Memory B cell (primary cell): Measurements from ENCODE around the gene PRELID3B.

ENCODE experiments used
- ATAC-seq: fragments of 150-1000 bp; cut with Tn5 transposase; 2 replicates; pipeline ENCODE4 v1.10.0; 2021; ENCODE audit warnings: low read depth, mild to moderate bottlenecking, moderate library complexity
- DNase-seq, 2 donors: peaks; one replicate each; pipeline ENCODE4 v3.0.0; 2022; ENCODE audit warnings: low spot score in 2 of 2
- H3K27ac Mint-ChIP-seq: one replicate; pipeline ENCODE4 v1.8.0; 2022; ENCODE audit warnings: mild to moderate bottlenecking, moderate library complexity, mixed read lengths
- H3K27me3 Mint-ChIP-seq: one replicate; pipeline ENCODE4 v1.8.0; 2022; ENCODE audit warnings: mixed read lengths
- H3K36me3 Mint-ChIP-seq: one replicate; pipeline ENCODE4 v1.8.0; 2022; ENCODE audit warnings: mild to moderate bottlenecking, mixed read lengths
- H3K4me1 Mint-ChIP-seq: one replicate; pipeline ENCODE4 v1.8.0; 2022; ENCODE audit warnings: mixed read lengths
- H3K4me3 Mint-ChIP-seq: one replicate; pipeline ENCODE4 v1.8.0; 2022; ENCODE audit warnings: mild to moderate bottlenecking, moderate library complexity, mixed read lengths
- H3K9me3 Mint-ChIP-seq: one replicate; pipeline ENCODE4 v1.8.0; 2022; ENCODE audit warnings: mixed read lengths

PRELID3B gene

DNA sequence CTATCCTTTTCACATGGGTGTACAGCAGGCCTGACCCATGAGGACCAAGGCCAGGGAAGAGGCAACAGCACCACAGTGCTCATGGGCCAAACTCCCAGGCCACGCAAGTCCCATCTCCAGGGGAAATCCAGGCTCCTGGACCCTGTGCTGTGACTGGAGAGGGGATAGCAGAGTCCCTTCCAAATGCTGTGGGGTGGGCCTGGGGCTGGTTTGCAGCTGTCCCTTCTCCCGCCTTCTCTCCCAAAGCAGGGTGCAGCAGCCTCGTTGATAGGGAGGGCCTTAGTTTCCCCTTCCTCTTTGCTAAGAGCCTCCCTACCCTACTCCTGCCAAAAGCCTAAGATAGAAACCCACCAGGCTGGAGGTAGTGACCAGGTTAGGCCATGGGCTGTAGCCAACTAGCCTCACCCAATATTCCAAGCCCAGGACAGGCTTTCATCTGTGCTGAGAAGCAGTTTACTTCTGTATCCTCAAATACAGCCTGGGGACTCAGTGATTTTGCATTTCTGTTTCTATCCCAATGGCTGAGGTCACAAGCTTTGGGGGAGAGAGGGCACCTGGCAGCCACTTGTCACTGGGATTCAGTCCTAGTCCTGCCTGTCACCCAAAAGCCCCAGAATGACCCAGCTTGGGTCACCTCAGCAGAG, 36.9 kb downstream of the PRELID3B start:
- H3K36me3 Mint-ChIP-seq, result peaks cover 27% of the 10 kb centered on the region
- peak overlapping the region; percentile 96 for H3K27ac Mint-ChIP-seq
- no peaks in the 10 kb centered on the region for H3K27me3 Mint-ChIP-seq
- ATAC-seq, result no peak
- peak overlapping the region; percentile 93 for H3K4me3 Mint-ChIP-seq
- no peak for DNase-seq
- H3K9me3 Mint-ChIP-seq, result no peaks in the 10 kb centered on the region
- peaks cover 50% of the 10 kb centered on the region for H3K4me1 Mint-ChIP-seq

DNA sequence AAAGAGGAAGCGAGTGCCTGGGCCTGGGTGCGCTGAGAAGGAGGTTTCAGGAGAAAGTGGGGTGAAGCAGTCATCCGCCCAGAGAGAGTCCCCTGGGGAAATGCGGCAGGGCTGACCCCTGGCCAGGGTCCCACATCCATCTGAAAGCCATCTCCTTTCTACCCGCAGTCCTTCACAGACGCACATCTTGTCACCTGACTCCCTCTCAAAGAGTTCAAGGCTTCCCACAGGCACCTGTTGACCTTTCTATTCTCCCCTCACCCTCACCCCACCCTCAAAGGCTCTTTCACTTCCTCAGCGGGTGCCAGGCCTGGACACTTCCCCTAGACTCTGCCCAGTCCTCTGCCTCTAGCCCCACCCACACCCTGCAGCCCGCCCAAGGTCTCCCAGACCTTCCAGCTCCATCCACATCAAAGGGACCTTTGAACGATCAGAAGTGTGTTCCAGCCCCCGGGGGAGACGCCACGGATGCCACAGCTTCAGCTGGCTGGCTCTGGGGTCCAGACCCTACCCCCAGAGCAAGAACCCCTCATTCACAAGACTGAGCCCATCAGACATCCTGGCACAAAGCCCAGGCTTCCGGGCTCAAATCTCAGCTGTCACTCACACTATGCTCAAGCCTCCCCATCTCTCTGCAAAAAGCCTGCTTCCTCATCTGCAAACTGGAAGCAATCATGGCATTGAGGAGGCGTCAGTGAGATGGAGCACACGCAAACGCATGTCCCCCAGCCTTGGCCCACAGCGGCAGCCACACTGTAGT, 37.6 kb downstream of the PRELID3B start:
- Mint-ChIP-seq H3K27me3 (no peaks in the 10 kb centered on the region), H3K36me3 (peaks cover 27% of the 10 kb centered on the region), H3K27ac (peak overlapping the region; percentile 96), H3K9me3 (no peaks in the 10 kb centered on the region), H3K4me1 (peaks cover 49% of the 10 kb centered on the region), H3K4me3 (peak overlapping the region; percentile 93)
- ATAC-seq (peak; percentile 68), DNase-seq (peak; percentile 83 to 90)

DNA sequence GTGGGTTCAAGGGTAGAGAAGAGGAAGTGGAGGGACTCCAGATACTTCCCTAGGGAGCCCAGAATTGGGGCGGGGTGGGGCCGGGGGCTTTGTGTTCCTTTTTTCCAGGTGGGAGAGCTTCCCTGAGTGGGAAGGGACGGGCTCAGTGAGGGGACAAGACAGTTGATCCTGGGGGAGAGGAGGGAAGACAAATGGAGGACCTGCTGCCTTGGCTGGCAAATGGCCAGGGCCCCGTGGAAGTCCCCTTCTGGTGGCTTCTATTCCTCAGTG, 38.2 kb downstream of the PRELID3B start:
- DNase-seq (no peak), ATAC-seq (peak; percentile 8)
- H3K27me3 Mint-ChIP-seq, result no peaks in the 10 kb centered on the region
- H3K4me1 Mint-ChIP-seq, result peaks cover 46% of the 10 kb centered on the region
- no peaks in the 10 kb centered on the region for H3K9me3 Mint-ChIP-seq
- H3K4me3 Mint-ChIP-seq, result peak overlapping the region; percentile 93
- peak overlapping the region; percentile 96 for H3K27ac Mint-ChIP-seq
- H3K36me3 Mint-ChIP-seq, result peaks cover 27% of the 10 kb centered on the region

DNA sequence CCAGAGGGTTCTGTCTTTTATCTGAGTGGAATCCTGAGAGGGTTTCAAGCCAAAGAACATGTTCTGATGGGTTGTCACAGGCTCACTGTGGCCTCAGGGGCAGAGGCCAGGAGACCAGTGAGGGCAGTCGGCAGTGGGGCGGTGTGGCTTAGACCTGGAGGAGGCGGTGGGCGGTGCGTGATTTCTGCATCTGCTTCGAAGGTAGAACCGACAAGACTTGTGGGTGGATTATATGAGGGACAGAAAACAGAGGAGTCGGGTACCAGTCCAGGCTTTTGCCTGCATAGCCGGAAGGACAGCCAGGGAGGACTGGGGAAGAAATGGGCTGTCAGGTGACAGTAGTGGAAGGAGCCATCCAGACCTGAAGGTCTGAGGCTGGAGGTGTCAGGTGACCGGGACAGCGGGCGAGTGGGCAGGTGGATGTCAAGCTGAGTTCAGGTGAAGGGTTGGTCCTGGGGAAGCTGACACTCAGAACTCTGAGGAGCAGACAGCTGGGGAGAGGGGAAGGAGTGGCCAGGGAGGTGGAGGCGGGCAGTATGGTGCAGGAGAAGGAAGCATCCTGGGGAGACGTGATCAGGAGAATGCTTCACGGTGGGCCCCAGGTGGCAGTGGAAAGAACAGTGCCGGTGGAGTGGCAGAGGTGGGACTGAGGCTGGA, 38.6 kb downstream of the PRELID3B start:
- H3K9me3 Mint-ChIP-seq, result no peaks in the 10 kb centered on the region

DNA sequence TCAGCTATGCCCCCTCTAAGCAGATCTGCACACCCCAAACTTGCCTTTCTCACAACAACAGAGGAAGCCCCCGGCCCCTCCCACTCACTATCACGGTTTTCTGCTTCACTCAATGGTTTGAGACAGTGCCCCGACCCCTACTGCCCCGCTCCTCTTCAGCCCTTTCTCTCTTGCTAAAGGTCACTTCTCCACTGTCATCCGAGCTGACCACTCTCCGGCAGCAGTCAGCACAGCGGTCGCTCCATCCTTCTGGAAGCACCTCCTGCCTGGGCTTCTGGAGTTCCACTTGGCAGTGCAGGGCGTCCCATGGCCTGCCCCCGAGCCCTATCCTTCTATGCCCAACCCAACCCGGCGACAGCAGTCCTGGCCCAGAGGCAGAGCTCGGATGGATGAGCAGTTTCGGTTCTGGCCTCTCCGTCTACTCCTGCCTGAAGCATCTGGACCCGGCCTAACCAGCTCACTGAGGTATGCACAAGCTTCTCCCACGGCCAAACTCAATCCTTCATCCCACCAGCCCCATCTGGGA, 39.6 kb downstream of the PRELID3B start:
- Mint-ChIP-seq H3K27me3 (no peaks in the 10 kb centered on the region), H3K9me3 (no peaks in the 10 kb centered on the region), H3K4me3 (peak overlapping the region; percentile 93), H3K36me3 (peaks cover 30% of the 10 kb centered on the region), H3K27ac (peak overlapping the region; percentile 96), H3K4me1 (peaks cover 38% of the 10 kb centered on the region)
- DNase-seq (no peak), ATAC-seq (no peak)

More for the DNA sequence above, 38.6 kb downstream of the PRELID3B start:
- Mint-ChIP-seq H3K4me3 (peak overlapping the region; percentile 93), H3K27me3 (no peaks in the 10 kb centered on the region), H3K27ac (peak overlapping the region; percentile 96), H3K36me3 (peaks cover 27% of the 10 kb centered on the region), H3K4me1 (peaks cover 46% of the 10 kb centered on the region)
- no peak for ATAC-seq
- DNase-seq, result no peak

DNA sequence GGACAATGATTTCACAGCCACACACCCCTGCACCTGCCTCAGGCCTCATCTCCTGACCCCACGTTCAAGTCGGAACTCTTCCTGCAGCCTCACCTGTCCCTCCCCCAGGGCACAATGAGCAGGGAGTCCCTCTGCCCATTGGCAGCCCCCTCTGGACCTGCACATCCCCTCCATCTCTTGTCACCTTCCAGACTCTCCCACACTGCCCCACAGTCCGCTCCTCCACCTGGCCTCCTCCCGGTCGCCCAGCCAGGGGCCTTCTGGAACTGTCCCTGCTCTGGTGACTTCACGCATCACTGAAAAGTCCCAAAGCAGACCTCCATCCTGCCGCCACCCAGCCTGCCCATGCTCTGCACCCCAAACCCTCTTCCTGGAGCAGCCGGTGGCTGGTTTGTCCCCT, 40.2 kb downstream of the PRELID3B start:
- DNase-seq (no peak), ATAC-seq (no peak)

DNA sequence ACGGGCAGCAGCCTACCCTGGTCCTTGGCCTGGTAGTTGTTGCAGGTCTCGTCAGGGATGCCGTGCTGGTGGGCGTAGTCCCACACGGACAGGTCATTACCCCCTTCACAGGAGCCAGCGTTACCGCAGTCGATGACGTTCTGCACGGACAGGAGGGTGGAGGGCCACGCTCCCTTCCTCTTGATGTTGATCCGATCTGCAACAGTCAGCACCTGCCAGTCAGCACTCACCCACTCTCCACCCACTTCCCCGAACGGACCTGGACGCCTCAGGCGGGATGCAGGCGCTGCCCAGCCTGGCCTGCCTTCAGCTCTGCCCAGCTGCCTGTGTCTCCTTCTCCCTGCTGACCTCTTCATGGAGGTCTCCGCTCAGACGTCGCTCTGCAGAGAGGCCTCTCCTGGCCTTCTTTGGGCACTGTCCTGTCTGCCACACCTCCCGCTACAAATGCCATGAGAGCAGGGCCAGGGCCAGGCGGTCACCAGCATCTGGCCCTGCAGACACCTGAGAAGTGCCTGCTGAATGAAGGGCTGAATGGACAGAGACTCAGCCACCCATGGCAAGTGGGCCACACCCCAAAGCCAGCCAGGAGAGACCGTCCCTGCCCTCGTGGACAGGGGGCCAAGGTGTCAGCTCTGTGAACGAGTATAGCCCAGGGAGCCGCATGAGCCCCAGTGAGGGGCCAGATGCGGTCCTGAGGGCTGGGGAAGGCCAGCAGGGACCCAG, 41.0 kb downstream of the PRELID3B start:
- H3K27me3 Mint-ChIP-seq, result no peaks in the 10 kb centered on the region
- no peak for DNase-seq
- peaks cover 39% of the 10 kb centered on the region for H3K4me1 Mint-ChIP-seq
- no peak overlapping the region for H3K4me3 Mint-ChIP-seq
- no peak overlapping the region for H3K27ac Mint-ChIP-seq
- no peak for ATAC-seq
- peaks cover 38% of the 10 kb centered on the region for H3K36me3 Mint-ChIP-seq
- H3K9me3 Mint-ChIP-seq, result no peaks in the 10 kb centered on the region

More for the DNA sequence above, 40.2 kb downstream of the PRELID3B start:
- Mint-ChIP-seq H3K9me3 (no peaks in the 10 kb centered on the region), H3K36me3 (peaks cover 35% of the 10 kb centered on the region), H3K4me1 (peaks cover 39% of the 10 kb centered on the region), H3K27me3 (no peaks in the 10 kb centered on the region), H3K27ac (peak overlapping the region; percentile 96), H3K4me3 (peak overlapping the region; percentile 93)

DNA sequence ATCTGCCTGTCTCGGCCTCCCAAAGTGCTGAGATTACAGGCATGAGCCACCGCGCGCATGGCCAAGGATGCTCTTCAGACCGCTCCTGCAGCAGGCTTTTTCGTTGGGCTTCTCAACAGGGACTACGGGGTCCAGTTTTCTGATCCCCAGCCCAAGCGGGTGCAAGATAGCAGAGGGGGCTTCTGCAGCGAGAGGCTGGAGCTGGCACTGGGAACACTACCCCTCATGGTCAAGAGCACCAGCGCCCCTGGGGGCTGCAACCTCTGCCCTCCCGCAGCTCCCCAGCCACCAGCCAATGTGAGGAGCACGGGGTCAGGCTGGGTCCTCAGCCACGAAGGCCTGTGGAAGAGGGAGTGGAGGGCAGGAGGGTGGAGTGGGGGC, 41.5 kb downstream of the PRELID3B start:
- Mint-ChIP-seq H3K36me3 (peaks cover 38% of the 10 kb centered on the region), H3K4me3 (no peak overlapping the region), H3K27ac (no peak overlapping the region), H3K4me1 (peaks cover 39% of the 10 kb centered on the region), H3K27me3 (no peaks in the 10 kb centered on the region), H3K9me3 (no peaks in the 10 kb centered on the region)
- DNase-seq (no peak), ATAC-seq (no peak)

DNA sequence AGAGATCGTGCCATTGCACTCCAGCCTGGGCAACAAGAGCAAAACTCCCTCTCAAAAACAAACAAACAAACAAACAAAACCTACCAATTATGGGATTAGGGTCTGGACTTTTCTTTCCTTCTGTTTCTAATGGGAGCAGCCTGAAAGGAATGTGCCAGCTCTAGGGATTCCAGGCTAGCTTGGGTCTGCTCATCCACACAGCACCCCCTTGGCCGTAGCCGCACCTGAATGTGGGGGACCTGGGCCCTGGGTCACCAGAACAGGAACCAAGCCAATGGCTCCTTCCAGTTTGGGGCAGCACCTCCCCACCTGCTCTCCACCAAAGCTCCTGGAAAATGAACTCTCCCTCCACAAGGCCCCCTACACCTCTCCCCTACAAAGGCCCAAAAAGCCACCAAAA, 42.3 kb downstream of the PRELID3B start:
- Mint-ChIP-seq H3K4me3 (no peak overlapping the region), H3K9me3 (no peaks in the 10 kb centered on the region), H3K36me3 (peaks cover 42% of the 10 kb centered on the region), H3K4me1 (peaks cover 43% of the 10 kb centered on the region), H3K27ac (no peak overlapping the region), H3K27me3 (no peaks in the 10 kb centered on the region)
- no peak for DNase-seq
- no peak for ATAC-seq

DNA sequence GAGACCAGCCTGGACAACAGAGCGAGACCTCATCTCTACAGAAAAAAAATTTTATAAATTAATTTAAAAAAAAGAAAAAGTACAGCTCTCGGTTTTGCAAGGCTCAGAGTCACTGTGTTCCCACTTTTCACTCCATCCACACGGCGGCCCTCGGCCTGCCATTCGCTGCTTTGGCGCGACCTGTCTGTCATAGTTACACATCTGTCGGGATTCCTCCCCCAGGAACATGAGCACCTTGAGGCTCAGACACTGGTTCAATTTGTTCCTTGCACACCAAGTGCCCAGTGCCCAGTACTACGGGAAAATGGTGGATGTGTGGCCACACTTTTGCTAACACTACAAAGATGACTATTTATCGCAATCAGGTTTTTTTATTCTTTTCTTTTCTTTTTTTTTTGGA, 43.9 kb downstream of the PRELID3B start:
- Mint-ChIP-seq H3K9me3 (no peaks in the 10 kb centered on the region), H3K4me3 (no peak overlapping the region), H3K4me1 (peaks cover 29% of the 10 kb centered on the region), H3K27me3 (no peaks in the 10 kb centered on the region), H3K27ac (no peak overlapping the region), H3K36me3 (peaks cover 37% of the 10 kb centered on the region)
- DNase-seq (no peak), ATAC-seq (no peak)

DNA sequence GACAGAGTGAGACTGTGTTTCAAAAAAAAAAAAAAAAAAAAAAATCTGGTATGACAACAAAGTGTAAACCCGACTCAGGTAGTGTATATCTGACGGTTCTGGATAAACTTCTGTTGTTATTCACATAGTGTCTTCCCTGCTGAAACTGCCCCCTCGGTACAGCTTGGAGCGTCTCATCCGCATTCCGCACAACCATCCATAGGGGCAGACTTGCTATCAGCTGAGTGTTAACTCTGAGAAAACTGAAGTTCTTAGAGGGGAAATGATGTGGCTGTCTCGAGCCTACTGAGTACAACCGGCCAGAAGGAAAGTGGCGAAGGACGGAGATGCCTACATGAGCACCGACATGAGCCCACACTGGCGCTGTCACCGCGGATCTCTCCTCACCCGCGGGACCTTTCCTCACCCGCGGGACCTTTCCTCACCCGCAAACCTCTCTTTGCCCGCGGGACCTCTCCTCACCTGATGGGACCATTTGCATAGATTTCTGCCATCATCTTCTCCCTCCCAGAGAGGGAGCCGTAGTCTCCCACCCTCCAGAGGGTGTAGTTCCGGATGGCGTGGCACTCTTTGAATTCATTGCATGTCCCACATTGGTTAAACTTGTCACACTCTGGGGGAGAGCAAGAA, 45.3 kb downstream of the PRELID3B start:
- no peak for ATAC-seq
- no peak for DNase-seq
- Mint-ChIP-seq H3K36me3 (peaks cover 28% of the 10 kb centered on the region), H3K9me3 (no peaks in the 10 kb centered on the region), H3K4me3 (no peak overlapping the region), H3K4me1 (peaks cover 18% of the 10 kb centered on the region), H3K27ac (peak overlapping the region; percentile 35), H3K27me3 (no peaks in the 10 kb centered on the region)

DNA sequence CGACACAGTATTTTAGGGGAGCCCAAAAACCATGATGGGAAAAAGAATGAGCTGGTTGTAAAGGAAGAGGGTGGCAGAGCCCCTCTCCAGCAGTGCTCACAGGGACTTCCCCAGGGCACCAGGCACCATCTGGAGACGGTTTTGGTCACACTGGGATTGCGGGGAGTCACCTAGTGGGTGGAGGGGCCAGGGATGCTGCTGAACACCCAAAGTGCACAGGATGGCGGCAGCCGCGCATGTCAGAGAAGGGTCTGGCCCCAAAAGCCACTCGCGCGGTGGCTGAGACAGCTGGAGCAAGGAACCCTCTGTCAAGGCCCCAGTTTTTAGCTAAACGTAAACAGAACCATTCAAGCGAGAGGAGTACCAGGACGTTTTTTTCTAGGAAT, 46.4 kb downstream of the PRELID3B start:
- no peak for DNase-seq
- no peaks in the 10 kb centered on the region for H3K27me3 Mint-ChIP-seq
- H3K27ac Mint-ChIP-seq, result peak overlapping the region; percentile 77
- ATAC-seq, result no peak
- H3K36me3 Mint-ChIP-seq, result peaks cover 28% of the 10 kb centered on the region
- no peak overlapping the region for H3K4me3 Mint-ChIP-seq
- peaks cover 17% of the 10 kb centered on the region for H3K4me1 Mint-ChIP-seq
- no peaks in the 10 kb centered on the region for H3K9me3 Mint-ChIP-seq

DNA sequence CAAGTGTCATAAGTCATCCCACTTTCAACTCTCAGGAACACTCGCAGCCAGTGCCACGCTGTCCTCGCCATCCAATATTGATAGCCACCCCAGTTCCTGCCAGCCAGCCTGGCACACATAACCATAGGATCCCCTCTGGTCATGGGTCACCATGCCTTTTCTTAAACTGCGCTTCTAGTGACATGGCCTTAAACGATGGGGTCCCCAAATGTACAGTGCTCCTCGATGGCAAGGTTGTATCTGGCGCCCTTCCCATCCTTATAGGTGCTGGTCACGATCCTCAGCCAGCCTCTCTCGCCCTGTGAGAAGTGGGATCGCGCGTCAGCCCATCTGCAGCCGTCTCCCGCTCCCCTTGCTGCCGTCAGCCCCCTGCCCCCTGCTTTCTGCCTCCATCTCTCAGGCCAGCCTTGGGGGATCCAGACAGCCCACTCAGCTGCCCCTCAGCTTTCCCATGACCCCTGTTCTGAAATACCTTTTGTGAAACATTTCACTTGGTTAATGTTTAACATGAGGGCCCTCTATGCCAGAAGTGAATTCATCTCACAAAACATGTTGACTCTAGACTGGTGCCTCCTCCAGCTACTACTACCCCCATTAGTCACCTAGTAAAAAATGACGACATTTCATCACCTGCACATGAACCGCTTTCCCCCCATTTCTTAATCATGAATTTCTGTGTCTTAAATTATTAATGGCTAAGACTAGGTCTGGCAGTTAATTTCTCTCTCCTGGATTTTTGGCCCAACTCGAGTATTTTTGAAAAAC, 46.9 kb downstream of the PRELID3B start:
- DNase-seq, result no peak
- peak overlapping the region; percentile 77 for H3K27ac Mint-ChIP-seq
- no peaks in the 10 kb centered on the region for H3K9me3 Mint-ChIP-seq
- H3K27me3 Mint-ChIP-seq, result no peaks in the 10 kb centered on the region
- no peak overlapping the region for H3K4me3 Mint-ChIP-seq
- H3K4me1 Mint-ChIP-seq, result peaks cover 17% of the 10 kb centered on the region
- no peak for ATAC-seq
- H3K36me3 Mint-ChIP-seq, result peaks cover 28% of the 10 kb centered on the region
